HUDEP-2 (cell line): ENCODE data around the gene ALG5.
A peak's percentile ranks its signal among the peaks of the same experiment; 100 is the strongest.

Experiments used
- DNase-seq, 76 experiments: peaks; one replicate each; lab custom pipeline; 2025; ENCODE audit not compliant: unreplicated experiment in 76 of 76; lab: John Stamatoyannopoulos, UW

ALG5 gene

DNA sequence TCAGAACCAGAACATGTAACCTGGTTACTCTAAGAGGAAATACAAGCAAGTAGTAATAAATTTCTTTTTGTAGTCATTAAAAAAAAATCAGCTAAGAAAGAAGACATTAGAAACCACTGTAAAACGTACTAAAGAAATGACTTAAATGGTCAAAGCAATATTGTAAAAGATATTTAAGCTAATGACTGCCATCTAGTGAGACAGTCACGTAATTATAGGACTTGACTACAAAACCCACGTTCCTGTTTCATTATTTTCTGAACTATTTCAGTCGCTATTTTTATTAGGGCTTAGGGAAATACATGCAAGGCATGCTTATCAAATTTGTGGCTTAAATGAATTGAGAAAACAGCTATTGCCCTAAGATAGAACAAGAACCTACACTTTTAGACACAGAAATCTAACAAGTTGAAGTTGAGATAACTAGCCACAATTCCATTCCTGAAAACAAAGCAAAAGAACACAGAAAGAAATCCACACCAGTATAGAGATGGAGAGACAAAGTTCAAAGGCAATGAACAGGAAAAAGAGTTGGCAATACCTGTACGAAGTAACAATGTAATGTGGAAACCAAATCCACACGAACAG, 17.9 kb downstream of the ALG5 start:
- peak in 10 of 76 experiments; percentile 0 to 39 (median 10) for DNase-seq

DNA sequence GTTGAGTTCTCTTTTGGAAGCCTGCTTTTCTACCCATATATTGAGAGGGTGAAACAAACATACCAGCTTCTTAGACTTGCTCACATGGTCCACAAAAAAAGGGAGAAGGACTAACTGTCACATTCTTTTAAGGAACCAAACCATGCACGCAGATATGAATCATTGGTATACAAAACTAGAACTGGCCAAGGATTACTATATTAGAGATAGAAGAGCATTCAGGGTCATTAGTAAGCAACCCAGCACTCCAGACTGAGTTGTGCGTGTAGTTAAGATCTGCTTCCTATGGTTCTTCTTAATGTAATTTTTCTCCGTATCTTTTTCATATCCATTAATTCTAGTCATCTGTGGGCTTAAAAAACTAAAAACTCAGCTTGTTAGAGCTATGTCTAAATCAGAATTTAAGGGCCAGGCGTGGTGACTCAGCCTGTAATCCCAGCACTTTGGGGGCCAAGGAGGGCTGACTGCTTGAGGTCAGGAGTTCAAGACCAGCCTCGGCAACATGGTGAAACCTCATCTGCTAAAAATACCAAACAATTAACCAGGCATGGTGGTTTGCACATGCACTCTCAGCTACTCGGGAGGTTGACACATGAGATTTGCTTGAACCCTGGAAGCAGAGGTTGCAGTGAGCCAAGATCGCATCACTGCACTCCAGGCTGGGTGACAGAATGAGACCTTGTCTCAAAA, 19.6 kb downstream of the ALG5 start:
- no peak for DNase-seq

DNA sequence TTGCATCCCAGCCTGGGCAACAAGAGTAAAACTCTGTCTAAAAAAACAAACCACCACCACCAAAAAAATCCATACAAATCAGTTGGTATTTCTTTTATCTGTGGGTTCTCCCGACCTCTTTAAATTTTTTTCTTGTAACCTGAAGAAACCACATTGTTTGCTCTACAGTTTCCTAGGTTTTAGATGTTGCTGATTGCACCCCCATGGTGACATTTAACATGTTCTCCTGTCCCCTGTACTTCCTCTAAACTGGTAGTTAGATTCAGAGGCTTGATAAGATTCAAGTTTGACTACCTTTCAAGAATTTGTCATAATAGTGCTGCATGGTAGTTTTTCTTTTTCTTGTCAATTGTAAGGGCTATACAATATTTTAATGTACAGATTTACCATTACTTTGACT, 24.0 kb downstream of the ALG5 start:
- no peak for DNase-seq

DNA sequence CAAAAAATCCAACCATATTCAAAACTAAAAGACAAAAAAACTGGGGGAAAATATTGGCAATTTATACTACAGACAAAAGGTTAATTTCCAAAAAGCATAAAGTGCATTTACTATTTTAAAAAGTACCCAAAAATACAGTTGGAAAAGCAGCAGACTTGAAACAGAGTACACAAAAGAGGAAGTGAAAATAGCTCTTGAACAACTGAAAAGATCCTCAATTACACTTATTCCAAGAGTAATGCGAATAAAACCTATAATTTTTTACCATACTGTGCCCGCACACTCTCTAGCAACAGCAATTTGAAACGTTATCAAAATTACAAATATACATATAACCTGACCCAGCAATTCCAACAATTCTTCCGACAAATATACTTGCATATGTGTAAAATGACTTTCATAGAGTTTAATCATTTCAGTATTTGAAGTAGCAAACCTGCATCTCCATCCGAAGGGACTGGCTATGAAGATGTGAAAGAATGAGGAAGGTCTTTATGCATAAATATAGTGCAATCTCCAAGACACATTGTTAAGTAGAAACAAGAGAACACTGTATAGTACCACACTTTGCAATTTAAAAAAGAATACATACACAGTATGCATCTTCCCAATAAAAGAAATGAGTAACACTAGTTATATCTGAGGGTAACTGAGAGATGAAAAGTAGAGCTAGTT, 25.4 kb downstream of the ALG5 start:
- no peak for DNase-seq

DNA sequence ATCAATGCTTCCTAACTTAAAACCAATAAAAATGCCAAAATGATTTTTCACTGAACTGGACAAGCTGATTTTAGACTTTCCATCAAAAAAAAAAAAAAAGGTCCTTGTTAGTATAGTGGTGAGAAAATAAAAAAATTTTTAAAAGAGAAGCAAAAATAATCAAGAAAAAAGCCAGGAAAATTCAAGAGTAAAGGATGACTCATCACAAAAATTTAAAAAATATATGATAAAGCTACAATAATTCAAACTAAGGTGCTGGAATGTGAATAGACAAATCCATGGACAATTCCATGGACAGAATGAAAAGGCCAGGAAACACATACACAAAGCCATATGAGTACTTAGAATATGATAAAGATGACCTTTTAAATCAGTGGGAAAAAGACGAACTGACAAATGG, 26.1 kb downstream of the ALG5 start:
- no peak for DNase-seq

DNA sequence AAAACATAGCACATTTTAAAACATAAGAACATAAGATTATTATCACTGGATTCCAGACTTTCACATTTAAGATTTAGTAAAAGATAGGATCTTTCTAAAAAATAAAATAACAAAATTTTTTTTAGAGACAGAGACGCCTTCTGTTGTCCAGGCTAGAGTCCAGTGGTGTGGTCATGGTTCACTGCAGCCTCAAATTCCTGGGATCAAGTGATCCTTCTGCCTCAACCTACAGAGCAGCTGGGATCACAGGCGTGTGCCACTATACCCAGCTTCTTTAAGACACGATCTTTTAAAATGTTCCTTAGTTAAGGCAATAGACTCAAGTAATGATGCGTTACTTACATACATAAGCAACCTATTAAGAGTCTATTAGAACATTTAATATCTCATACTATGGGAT, 32.7 kb downstream of the ALG5 start:
- DNase-seq, result no peak

DNA sequence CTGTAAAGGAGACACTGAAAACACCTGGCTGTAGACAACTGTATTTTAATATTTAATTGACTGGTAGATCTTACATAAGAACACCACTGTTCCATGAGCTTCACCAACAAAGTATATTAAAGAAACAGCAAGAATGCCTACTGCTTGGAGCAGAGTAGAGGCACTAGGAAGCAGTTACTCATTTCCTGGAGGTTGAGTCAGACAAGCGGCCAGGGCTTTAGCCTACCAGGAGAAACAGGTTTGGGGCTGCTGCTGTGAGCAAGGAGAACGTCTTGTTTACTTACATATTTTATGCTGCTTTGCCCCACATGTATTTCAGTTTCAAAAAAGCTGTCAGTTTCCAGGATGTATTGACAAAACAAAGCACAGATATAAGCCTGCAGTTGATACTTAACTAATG, 33.4 kb downstream of the ALG5 start:
- DNase-seq, result no peak

DNA sequence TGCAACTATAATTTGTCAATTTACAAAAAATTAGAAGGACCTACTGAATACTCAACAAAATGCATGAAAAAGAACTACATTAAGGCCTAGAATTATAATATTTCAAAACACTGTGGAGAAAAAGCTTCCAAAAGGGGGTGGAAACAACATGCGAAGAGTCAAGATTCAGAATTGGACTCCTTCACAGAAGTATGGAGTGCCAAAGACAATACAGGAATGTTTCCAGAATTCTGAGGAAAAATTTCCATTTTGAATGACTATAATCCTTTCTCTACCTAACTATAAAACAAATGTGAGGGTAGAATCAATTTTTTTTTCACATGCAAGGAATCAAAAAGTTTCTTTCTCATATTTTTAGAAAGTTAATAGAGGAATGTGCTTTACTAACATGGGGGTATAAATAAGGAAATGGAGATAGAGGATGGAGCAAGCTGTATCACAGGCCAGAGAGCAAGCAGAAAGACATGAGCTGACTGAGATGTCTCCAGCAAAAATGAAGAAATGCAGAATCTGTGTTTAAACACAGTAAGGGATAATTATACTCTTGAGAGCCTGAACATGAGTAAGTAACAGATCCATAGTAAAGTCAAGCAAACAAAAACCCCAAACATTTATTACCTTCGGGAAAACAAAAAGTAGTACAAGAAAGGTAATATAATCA, 39.6 kb downstream of the ALG5 start:
- DNase-seq, result no peak

DNA sequence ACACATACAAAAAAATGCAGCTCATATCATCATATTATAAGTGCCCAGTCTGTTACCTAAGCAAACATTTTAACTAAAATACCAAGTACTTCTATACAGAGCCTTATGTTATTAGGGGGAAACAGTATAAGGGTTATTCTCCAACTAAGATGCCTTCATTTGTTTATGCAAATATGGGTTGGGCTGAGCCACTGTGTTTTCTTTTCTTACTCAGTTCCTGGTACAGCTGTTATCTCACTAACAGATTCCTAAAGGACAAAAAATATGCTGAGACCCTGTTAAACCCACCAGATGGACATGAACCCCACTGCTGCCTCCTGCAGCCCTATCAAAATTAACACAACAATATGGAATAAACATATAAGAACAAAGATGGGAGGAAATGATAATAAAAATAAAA, 44.6 kb downstream of the ALG5 start:
- DNase-seq, result no peak

DNA sequence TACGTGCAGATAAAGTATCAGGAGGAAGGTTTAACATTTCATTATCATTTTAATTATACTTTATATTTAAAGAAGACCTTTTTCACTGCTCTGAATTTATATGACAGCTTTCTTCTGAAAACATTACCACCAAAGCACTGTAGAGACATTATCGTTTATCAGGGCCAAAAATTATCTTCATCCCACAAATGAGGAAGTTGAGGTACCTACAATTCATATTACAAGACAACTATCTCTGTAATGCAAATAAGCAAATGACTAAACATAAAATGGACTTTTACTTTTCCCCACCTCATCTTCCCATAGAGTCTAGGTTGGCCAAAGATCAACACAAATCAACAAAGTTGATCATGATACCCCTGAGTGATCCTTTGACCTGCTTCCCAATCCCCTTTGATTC, 48.2 kb downstream of the ALG5 start:
- DNase-seq, result no peak

DNA sequence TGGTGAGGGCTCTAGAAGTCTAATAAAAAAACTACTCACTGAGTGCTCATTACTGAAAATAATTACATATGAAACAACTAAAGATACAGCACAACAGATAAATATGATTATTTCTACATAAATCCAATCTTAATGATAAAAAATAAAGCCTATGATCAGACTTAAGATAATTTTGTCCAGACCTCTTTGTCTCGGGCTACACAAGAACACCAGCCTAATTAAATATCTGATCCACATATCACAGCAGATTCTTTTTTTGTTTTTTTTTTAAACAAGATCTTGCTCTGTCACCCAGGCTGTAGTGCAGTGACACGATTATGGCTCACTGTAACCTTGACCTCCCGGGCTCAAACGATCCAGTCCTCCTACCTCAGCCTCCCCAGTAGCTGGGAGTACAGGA, 48.8 kb downstream of the ALG5 start:
- DNase-seq, result no peak

DNA sequence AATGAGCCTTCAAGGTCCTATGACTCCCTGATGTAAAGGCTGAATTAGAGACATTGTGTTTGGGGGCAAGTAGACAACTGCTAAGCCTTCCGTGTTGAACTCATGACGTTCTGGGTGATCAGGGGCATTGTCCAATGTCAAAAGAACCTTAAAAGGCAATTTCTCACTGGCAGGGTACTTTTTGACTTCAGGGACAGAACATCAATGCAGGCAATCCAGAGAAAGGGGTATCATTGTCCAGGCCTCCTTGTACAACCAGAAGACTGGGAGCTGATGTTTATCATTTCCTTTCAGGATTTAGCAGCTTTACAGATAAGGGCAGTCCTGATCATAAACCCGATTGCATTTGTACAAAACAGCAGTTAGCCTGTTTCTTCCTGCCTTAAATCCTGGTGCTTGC, 54.1 kb downstream of the ALG5 start:
- no peak for DNase-seq

DNA sequence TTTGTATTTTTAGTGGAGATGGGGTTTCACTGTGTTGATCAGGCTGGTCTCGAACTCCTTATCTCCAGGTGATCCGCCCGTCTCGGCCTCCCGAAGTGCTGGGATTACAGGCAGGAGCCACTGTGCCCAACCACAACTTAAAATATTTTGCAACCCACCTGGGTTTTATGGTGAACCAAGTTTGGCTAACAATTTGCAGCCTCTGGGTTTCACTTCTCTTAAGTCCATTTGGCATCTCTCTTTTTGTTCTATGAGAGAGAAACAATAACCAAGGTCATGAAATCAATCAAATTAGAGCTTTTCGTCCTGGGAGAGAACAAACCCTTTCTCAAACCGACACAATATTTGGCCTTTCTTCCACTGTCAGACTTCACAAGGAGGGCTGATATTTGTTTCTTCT, 73.5 kb downstream of the ALG5 start:
- DNase-seq, result no peak

DNA sequence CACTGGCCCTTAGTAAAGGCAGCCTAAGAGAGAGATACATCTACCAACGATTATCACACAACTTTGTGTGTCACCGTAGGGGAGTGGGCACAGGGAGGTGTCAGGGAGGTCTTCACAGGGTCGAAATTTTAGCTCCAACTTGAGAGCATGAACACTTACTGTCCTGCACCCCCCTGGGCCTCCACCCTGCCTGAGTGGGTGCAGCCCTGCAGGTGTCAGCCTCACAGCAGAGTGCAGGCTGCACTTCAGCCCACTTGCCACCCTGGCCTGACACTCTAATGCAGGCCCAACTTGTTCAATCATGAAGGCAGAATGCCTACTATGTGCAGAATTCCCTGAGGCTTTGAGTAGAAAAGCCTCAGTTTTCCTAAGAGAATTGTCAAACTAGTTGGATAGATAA, 75.1 kb downstream of the ALG5 start:
- DNase-seq, result no peak

DNA sequence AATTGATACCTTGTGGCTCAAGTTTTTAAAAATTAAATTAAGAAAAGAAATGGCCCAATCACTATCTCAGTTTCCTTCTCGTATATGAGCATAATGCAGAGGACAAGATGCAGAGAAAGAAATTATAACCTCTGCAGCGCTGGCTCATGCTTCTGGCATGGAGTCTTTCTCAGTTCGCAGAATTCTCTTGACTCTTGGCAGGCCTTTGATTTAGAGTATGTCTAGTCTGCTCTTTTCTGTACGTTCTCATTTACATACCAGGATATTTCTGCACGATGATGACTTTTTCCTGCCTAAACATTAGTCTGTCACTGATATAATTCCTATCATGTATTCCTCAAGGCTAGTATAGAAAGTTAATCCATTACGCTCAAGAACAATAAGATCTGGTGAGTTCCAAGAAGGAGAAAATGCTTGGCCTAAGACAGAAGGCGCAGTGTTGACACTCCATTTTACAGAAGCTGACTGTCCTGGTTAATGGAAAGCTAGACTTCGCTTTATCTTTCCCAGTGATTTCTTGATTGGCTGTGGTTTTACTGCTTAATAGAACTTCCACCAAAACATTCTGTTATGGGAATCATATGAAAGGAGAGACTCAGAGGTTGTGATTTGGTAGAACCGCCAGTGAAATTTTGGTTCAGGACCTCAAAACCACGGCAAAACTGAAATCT, 77.4 kb downstream of the ALG5 start:
- DNase-seq, result no peak

DNA sequence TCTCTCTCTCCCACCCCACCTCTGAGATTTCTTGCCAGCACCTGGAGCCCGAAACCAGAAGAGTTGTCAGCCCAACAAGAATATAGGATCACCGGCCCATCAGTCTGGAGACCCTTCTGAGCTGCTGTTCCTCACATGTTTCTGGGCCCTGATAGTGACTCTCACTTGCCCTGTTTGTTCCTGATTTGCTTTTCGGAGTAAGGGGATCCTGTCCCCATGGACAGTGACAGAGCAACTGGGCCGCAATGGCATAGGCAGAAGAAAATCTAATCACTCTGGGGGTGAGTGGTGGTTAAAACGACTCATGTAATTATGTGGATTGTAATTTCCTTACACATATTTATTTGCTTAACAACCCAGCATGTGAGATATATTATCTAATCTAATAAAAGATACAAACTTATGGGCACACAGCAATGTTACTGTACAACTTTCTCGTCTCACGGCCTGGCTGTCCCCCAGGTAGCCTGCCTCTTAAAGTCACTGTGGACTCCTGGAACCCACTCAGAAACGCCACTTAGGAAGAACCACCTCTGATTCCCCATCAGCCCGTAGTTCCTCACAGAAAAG, 78.4 kb downstream of the ALG5 start:
- DNase-seq, result peak in 1 of 76 experiments; percentile 2

DNA sequence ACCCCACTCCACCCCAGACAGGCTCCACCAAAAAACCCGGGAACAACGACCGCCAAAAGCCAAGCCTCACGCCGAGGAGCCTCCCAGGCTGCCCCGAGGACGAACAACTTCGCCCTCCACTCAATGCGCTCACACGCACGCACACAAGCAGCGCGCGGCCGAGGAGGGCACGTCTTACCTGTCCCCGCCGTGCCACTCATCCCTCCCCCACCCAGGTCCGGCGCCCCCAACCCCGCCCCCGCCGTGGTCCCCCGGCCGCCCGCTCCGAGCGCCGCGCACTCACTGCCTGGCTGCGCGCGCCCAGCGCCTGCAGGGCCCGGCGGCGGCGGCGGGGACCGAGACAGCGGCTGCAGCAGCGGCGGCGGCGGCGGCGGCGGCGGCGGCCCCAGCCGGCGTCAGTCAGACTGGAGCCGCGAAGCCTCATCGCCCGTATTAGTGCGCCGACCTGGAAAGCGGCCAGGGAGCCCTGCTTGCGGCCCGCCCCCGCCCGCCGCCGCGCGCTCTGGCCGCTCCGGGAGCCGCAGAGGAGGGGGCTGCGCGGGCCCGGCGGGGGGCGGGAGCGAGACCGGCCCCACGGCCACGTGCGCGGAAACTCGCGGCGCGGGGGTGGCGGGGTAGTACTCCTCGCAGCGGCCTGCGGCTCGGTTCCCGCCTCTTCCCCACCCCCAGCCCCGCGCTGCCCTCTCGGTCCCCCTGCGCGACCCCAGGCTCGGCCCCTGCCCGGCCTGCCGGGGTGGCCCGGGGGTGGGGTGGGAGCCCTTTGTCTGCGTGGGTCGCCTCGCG, 79.1 kb downstream of the ALG5 start, which contains the start of gene SMAD9:
TSS of gene SMAD9 (minus strand) at position 406 of the 783 bp plus-strand sequence. CDS start 40,549 bp downstream, outside the sequence.
- DNase-seq, result peak in 52 of 76 experiments; percentile 1 to 68 (median 30)

DNA sequence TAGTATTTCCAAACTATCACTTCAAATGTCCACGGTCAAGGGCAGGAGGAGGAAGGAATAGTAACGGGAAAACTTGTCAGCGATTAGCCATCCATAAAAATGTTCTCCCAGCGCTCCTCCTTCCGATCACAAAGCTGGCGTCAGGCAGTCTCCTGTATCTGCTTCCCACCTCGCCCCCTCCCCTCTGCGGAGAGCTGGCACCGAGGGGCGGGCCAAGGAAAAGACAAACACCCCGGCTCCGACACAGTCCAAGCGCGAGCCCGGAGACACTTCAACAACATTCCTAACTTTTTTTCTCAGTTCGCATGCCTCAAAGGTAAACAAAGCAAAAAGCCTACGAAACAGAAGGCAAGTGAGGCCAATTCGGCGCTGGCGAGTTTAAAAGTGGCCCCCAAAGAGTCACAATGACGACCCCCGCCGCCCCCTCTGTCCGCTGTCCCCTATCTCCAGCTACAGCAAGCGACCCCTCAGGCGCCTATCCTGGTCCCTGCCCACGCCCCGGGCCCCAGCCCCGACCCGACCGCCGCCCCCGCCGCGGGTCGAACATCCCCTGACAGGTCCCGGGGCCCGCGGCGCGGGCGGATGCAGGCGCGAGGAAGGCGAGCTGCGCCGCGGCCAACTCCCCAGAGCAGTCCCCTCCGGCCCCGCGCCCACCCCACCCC, 79.8 kb downstream of the ALG5 start:
- DNase-seq, result no peak
